T follicular helper cell (primary cell): ENCODE results near the gene KLHL33.
A peak's percentile ranks its signal among the peaks of the same experiment; 100 is the strongest.

ENCODE experiments used
- DNase-seq: peaks from one replicate; pipeline ENCODE4 v3.0.0-alpha.2; 2020; ENCODE audit warnings: low read depth
- total RNA-seq, 2 experiments: gene quantifications; one replicate each; lab custom pipeline; 2026; lab: John Stamatoyannopoulos, UW

Gene KLHL33
- total RNA-seq: 0 to 0.12 reads per million in 2 experiments

GRCh38 chr14:20435582-20436362 is at the start of gene KLHL33:
TSS of gene KLHL33 (minus strand) at chr14:20436166. CDS start at chr14:20435811, 355 bp downstream.
- DNase-seq: no peak

GRCh38 chr14:20482382-20482781 is 46.4 kb upstream of the KLHL33 start:
- DNase-seq: no peak

- DNase-seq: no peak
Measured at GRCh38 chr14:20478894-20479293, 42.9 kb upstream of the KLHL33 start.

GRCh38 chr14:20477211-20477876 is 41.4 kb upstream of the KLHL33 start:
- DNase-seq: no peak

- no peak for DNase-seq
Measured at GRCh38 chr14:20476776-20477175, 40.8 kb upstream of the KLHL33 start.

- DNase-seq: no peak
Measured at GRCh38 chr14:20472536-20473169, 36.7 kb upstream of the KLHL33 start.

- DNase-seq: no peak
Measured at GRCh38 chr14:20470603-20470901, 34.6 kb upstream of the KLHL33 start.

GRCh38 chr14:20469890-20470602 is 34.1 kb upstream of the KLHL33 start:
- DNase-seq: peak; percentile 36

GRCh38 chr14:20469242-20469889 is 33.4 kb upstream of the KLHL33 start, which contains the start of gene PNP:
TSS of gene PNP (plus strand) at chr14:20469406. CDS start at chr14:20469525, 119 bp downstream.
- peak; percentile 85 for DNase-seq

- DNase-seq: no peak
Measured at GRCh38 chr14:20468764-20469241, 32.8 kb upstream of the KLHL33 start.

GRCh38 chr14:20461225-20462141 is 25.5 kb upstream of the KLHL33 start, which contains the start of gene PIP4P1:
TSS of gene PIP4P1 (minus strand) at chr14:20461434. CDS start at chr14:20461325, 109 bp downstream.
- peak; percentile 99 for DNase-seq

- peak; percentile 68 for DNase-seq
Measured at GRCh38 chr14:20460458-20461224, 24.7 kb upstream of the KLHL33 start.

GRCh38 chr14:20458031-20458789 is 22.2 kb upstream of the KLHL33 start:
- no peak for DNase-seq

- no peak for DNase-seq
Measured at GRCh38 chr14:20456971-20457370, 21.0 kb upstream of the KLHL33 start.

GRCh38 chr14:20455355-20456300 is 19.7 kb upstream of the KLHL33 start:
- peak; percentile 69 for DNase-seq

- DNase-seq: peak; percentile 98
Measured at GRCh38 chr14:20454516-20455354, 18.8 kb upstream of the KLHL33 start, which contains the start of the genes APEX1 and OSGEP. TSS of gene APEX1 (plus strand) at chr14:20455226. CDS start at chr14:20455646, 420 bp downstream. TSS of gene OSGEP (minus strand) at chr14:20454812. CDS start at chr14:20454683, 129 bp downstream.
